PFSK-1 (cell line): Measurements from ENCODE around the gene IGHMBP2.

Experiments used
- FOXP2 ChIP-seq: optimal IDR thresholded peaks from 2 replicates; pipeline ENCODE3; 2011; ENCODE audit warnings: borderline replicate concordance, control low read depth, inconsistent platforms; ENCODE audit not compliant: insufficient read depth; ENCODE audit errors: extremely low read length, extremely low read depth
- POLR2AphosphoS5 ChIP-seq: IDR thresholded peaks from 2 replicates; pipeline ENCODE4 v1.6.1; 2012; ENCODE audit warnings: low read depth, mild to moderate bottlenecking, control low read depth, low read length, moderate library complexity
- REST ChIP-seq, 2 experiments: IDR thresholded peaks; 2 replicates each; pipeline versions ENCODE4 v1.6.1 to v1.8.0; 2011 to 2012; ENCODE audit warnings: low read depth in 2 of 2, low read length in 2 of 2, control low read depth in 1 of 2, inconsistent platforms in 1 of 2, mild to moderate bottlenecking in 1 of 2, moderate library complexity in 1 of 2; ENCODE audit not compliant: insufficient read depth in 1 of 2
- SIN3A ChIP-seq: IDR thresholded peaks from 2 replicates; pipeline ENCODE4 v1.6.1; 2012; ENCODE audit warnings: mild to moderate bottlenecking, low read length, moderate library complexity, borderline replicate concordance; ENCODE audit not compliant: insufficient read depth
- TAF1 ChIP-seq: IDR thresholded peaks from 2 replicates; pipeline ENCODE4 v1.6.1; 2012; ENCODE audit warnings: low read length, control low read depth, borderline replicate concordance; ENCODE audit not compliant: insufficient read depth

Gene IGHMBP2

GRCh38 chr11:68897441-68897840, 6.2 kb upstream of the IGHMBP2 start:
- no peak for TF ChIP-seq POLR2AphosphoS5
- TF ChIP-seq TAF1 = no peak
- TF ChIP-seq SIN3A = no peak
- TF ChIP-seq FOXP2 = no peak
- no peak for TF ChIP-seq REST (IDR thresholded peaks at IDR 0.05; ENCODE audit: insufficient read depth in 1 of 2, low read depth in 2 of 2, low read length in 2 of 2)

- TF ChIP-seq SIN3A (no peak), FOXP2 (no peak), REST (IDR thresholded peaks at IDR 0.05; ENCODE audit: insufficient read depth in 1 of 2, low read depth in 2 of 2, low read length in 2 of 2) (no peak), POLR2AphosphoS5 (no peak), TAF1 (no peak)
These were observed 2.8 kb upstream of the IGHMBP2 start for GRCh38 chr11:68900835-68901381.

- no peak for TF ChIP-seq TAF1
- no peak for TF ChIP-seq FOXP2
- no peak for TF ChIP-seq SIN3A
- no peak for TF ChIP-seq REST (IDR thresholded peaks at IDR 0.05; ENCODE audit: insufficient read depth in 1 of 2, low read depth in 2 of 2, low read length in 2 of 2)
- no peak for TF ChIP-seq POLR2AphosphoS5
These were observed 657 bp downstream of the IGHMBP2 start for GRCh38 chr11:68904248-68904847.

- TF ChIP-seq REST (IDR thresholded peaks at IDR 0.05; ENCODE audit: insufficient read depth in 1 of 2, low read depth in 2 of 2, low read length in 2 of 2) (no peak), SIN3A (no peak), POLR2AphosphoS5 (no peak), TAF1 (no peak), FOXP2 (no peak)
These were observed 2.0 kb downstream of the IGHMBP2 start for GRCh38 chr11:68905421-68906360.
